ENCODE results near the gene SMG6.
"Not testable (repeated sequence)": the region's sequence is repeated elsewhere in the genome, so short reads cannot be mapped to it uniquely, and the experiment has no call there.

The SMG6 gene

DNA sequence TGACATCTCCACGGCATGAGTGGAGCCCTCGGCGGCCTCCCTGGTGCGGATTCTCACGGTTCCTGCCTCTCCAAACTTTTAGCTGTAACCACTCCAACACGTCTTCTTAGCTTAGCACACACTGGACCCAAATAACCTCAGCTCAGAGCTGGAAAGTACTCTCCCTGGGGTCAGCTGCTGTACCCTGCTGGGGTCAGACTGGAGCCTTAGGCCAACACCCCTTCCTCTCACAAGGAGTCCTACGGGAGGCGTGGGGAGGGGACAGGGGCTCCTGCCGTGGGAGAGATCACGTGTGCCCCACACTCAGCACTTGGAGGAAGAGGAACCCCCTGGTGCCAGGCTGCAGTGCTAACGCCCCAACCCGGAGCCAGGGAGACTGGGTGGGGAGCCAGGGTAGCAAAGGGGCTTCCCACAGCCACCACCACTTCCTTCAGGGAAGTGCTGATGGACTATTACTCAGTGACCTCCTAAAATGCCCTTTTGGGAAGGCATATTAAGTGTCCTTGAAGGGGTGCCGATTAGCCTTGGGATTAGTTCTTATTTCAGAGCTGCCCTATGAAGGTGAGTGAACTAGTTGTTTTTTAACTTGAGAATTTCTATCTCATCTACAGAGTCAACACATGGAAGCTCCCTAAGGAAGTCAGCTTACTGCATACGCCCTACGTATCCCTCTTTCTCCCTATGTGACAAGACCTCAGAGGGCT lies 124.6 kb downstream of the SMG6 start:
- no peak for DNase-seq (ENCODE audit: low spot score)

- no peak for DNase-seq (ENCODE audit: low spot score)
Observed at GRCh38 chr17:2177235-2177811, 126.3 kb downstream of the SMG6 start.

- no peak for DNase-seq (ENCODE audit: low spot score)
Observed at GRCh38 chr17:2176499-2177169, 127.0 kb downstream of the SMG6 start.

DNA sequence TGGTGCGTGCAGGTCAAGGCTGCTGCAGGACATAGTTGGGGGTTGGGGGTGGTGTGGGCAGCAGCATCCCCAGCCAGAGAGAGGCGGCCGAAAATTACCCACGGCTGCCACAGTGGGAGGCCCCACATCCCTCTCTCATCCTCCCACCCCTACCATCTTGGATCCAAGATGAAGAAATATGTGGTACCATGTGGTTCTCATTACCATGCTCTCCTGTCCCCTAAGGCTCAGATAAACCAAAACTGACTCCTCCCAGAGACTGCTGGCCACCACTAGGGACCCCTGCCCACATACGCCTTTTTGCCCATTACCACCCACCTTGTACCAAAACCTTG lies 128.3 kb downstream of the SMG6 start:
- DNase-seq (ENCODE audit: low spot score), result no peak

DNA sequence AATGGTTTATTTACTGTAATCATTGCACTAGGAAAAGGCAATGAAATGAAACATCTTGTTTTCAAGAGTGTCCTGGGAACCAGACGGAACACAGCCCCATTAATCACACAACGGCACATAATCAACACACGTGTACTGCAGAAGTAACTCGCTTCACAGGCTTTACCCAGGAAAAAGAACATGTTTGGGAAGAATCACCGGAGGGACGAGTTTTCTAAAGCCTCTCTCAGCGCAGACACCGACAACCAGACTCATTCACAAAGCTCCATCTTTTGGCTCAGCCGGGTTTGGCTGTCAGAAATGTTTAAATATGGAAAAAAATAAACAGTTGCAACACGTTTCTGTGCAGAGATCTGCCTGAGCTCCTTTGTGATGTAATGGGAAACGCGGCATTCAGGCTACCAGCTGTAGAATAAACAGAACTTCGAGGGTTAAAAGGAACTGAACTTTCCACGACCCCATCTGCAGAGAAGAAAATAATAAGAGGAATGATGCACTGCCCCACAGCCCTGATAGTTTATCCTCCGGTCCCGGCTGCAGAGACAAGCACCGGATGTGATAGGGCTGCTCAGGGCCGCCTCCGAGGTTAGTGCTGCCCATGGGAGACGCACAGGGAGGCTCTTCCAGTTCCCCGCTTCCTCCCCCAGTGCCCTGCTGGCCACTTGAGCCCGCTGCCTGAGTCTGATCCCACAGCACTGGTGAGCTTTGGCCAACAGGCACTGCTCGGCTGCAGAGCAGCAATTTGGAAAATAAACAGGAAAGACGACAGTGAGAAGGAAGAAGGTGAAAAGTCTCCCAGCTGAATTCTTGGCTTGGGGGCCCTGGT lies 128.9 kb downstream of the SMG6 start:
- DNase-seq (ENCODE audit: low spot score), result no peak

DNA sequence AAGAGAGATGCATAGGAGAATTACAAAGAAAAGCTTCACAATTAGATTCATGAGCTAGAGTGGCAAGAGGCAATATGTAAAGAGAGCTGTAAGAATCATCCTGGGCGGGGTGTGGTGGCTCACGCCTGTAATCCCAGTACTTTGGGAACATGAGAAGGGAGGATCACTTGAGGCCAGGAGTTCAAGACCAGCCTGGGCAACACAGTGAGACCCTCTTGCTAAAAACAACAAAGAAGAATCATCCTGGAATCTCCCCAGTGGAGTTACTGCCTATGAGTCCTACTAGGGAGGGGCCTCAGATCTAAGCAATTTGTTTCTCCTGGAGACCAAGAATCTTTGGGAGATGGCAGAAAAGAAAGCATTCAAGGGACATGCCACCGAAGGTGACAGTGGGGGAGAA lies 129.6 kb downstream of the SMG6 start:
- no peak for DNase-seq (ENCODE audit: low spot score)

- no peak for DNase-seq (ENCODE audit: low spot score)
Observed at GRCh38 chr17:2172999-2173398, 130.6 kb downstream of the SMG6 start.

DNA sequence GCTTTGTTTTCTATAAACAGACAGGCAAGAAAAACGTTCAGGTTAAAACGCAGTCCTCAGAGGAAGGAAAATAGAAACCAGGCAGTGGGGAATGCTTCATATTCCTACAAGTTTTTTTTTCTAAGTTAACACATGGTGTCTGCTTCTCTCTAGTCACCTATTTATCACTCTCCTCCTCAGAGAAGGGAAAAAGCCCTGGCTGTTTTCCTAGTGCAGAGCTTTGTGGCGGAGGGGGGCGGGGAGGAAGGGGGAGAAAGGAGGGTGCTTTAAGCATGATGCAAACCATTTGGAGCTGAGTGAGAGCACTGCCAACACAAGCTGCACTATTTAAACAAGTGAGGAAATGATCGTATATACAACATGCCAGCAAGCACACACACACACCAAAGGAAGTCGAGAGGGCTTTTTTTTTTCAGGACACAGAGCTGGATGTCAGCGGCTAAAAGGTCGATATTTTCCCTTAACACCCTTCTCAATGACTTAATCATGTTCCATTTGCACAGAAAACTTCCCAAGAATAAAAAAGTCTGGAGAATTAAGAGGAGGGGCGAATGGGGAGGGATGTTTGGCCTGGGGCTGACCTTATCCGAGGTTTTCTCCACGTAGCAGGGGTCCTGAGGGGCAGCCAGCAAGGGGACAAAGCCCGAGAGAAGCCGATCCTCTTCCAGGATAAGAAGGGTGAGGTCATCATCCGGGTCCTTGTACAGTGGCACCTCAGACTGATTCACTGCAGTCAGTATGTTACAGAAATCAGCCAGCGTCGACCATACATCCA lies 131.3 kb downstream of the SMG6 start:
- DNase-seq (ENCODE audit: low spot score), result no peak

DNA sequence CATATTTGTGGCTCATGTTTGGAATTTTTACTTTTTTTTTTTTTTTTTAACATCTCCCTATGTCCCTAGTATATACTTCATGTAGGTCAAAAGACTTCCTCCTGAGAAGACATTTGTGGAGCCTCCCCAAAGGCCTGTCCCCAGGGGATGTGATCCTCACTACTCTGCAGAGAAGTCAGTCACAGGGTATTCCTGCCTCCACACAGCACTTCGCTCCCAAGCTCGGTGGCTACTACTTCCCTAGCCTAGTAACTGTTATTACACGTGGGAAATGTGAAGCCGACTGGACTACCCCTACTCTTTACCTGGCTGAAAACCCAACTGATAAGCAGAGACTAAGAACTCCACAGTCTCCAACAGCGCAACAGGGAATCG lies 131.9 kb downstream of the SMG6 start:
- no peak for DNase-seq (ENCODE audit: low spot score)

DNA sequence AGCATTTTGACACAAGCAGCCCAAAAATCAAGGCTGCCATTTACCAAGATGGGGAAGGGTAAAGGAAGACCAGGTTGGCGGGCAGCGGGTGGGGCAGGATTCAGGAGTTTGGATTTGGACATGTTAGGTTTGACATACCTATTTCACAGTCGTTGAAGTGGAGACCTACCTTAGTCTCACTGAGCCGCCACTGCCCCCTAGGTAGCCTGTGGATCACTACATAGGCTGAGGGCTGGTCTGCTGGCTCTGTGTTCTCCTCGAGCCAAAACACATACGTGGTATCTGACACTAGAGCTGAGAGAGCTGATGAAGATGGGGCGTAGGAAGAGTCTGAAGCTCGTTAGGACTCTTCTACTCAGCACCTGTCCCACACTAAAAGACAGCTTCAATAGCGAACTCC lies 133.6 kb downstream of the SMG6 start:
- peak; percentile 4 for DNase-seq (ENCODE audit: low spot score)

DNA sequence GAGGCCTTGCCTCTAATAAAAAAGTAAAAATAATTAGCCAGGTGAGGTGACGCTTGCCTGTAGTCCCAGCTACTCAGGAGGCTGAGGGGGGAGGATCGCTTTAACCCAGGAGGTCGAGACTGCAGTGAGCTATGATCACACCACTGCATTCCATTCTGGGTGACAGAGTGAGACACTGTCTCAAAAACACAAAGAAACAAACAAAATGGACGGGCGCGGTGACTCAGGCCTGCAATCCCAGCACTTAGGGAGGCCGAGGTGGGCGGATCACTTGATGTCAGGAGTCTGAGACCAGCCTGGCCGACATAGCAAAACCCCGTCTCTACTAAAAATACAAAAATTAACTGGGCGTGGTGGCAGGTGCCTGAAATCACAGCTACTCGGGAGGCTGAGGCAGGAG lies 137.9 kb downstream of the SMG6 start:
- not testable (repeated sequence) for DNase-seq (ENCODE audit: low spot score)

DNA sequence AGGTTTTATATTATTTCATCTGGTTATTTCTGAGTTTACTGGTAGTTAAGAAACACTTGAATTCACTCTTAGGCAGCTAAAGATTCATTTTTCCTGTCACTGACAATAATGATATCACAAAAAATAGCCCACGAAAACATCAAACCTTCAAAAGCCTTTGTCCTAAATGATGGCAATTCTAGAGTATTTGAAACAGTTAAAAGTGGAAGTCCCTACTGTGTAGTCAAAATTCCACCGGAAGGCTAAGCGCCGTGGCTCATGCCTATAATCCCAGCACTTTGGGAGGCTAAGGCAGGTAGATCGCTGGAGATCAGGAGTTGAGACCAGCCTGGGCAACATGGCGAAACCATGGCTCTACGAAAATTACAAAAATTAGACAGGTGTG lies 145.2 kb downstream of the SMG6 start:
- DNase-seq (ENCODE audit: low spot score), result no peak

DNA sequence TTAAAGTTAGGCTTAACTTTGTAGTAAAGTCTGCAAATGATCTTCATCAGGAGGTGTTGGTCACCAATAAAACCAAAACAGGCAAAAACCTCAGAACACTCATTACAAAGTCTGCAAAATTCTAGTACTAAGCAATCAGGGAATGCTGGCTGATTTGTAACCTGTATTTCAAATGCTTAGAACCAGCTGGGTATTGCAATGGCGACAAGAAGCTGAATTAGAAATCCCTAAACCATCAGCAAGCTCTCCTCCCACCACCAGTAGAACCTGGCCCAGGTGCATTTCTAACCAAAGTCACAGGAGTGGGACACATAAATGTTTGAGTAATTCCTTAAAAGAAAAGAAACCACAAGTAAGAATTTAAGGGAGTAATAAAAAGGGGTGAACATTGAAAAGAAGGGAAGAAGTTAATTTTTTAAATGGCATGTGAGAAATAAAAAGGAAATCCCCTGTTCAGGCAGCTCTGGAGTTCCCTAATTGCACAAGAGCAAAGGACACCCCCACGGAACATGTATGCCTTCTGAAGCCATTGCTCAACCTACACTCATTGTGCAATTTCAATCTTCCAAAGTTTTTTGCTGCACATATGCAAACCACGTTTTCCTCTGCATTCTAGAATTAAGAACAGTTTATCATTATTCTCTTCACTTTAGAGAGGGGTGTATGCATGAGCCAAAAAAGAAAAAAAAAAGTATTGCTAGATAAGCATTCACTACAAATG lies 145.8 kb downstream of the SMG6 start:
- DNase-seq (ENCODE audit: low spot score), result no peak

DNA sequence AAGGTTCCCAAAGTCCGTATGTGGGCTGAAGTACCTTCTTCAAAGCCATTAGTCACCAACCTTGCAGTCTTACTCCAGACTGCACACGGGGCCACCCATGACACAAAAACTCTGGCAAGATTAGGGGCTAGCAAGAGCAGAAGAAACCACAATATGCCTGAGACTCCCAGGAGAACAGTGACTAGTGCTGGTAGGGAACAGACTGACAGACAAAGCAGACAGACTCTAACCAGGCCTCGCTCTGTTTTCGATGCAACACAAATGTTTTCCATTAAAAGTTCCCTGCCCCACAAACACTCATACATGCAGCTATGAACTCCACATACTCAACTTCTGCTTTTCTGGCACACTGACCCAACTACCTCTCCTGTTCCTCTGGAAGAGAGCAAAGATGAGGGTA lies 146.5 kb downstream of the SMG6 start:
- no peak for DNase-seq (ENCODE audit: low spot score)

DNA sequence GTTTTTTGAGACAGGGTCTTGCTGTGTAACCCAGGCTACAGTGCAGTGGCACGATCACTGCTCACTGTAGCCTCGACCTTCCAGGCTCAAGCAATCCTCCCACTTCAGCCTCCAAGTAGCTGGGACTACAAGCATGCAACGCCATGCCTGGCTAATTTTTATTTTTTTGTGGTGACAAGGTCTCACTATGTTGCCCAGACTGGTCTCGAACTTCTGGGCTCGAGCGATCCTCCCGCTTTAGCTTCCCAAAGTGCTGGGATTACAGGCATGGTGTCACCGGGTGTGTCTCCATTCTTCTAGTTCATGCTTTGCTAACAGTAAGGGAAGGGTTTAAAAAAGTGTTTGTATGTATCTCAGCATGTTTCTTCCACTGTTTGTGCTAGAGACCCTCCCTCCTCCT lies 146.9 kb downstream of the SMG6 start:
- no peak for DNase-seq (ENCODE audit: low spot score)

GRCh38 chr17:2155573-2155972 lies 148.0 kb downstream of the SMG6 start:
- DNase-seq (ENCODE audit: low spot score), result no peak

DNA sequence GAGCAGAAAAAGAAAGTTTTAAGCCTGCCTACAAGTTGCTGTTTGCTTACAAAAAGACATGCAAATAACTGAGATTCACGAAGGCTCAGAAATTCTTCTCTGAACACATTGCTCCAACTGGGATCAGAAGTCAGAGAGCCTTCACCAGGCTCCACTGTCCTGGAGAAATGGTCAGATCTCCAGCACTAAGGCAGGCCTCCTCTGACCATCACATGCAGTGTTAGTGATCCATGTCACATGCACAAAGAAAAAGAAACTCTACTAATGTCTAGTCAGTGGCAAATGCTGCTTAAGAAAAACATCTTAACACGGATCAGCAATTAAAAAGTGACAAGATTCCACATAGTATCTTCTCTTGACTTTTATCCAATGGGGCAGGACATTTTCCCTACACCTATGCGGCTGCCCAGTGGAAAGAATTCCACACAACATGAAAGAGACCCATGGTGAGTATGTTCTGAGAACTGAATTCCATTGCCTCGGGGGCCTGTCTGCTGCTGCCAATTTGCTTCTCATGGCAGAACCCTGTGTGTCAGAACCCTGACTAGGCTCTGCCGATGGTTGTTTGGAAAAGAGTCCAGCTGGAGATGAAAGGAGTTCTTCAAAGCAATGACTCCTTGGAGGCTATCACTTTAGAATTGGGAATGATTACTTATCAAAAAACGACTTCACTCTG lies 152.1 kb downstream of the SMG6 start:
- no peak for DNase-seq (ENCODE audit: low spot score)

DNA sequence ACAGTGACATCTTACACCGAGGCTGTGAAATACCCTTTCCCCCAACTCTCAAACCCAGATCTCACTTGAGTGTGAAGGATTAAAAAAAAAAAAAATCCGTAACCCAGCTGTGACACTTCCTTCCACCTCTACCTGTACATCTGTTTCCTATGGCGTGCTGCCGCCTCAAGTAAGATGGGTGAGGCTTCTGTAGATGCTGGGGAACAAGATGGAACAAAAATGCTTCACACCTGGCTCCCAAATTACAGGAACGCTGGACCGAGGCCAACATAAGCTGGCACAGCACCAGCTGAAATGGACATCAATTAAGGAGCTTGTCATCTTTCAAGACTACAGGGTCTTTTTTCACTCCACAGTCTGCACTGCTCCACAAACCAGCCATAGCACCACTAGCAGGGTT lies 152.8 kb downstream of the SMG6 start:
- no peak for DNase-seq (ENCODE audit: low spot score)

- DNase-seq (ENCODE audit: low spot score), result no peak
Observed at GRCh38 chr17:2149934-2150333, 153.7 kb downstream of the SMG6 start.

GRCh38 chr17:2146132-2146871 lies 157.3 kb downstream of the SMG6 start:
- DNase-seq (ENCODE audit: low spot score), result no peak
